Smooth muscle cell of the pulmonary artery (primary cell): ENCODE data around the gene NUDT16L1. TPM values are rescaled to one million over a fixed set of nuclear protein-coding genes. Genes with fewer than 3 reads are reported as not detected.

Source experiments
- total RNA-seq: library from RNA; depleted of rRNA; stranded (reverse); fragments of >200 nt; gene quantifications from 2 replicates; pipeline ENCODE4 v1.2.3, GENCODE V29; 2014

The NUDT16L1 gene
- total RNA-seq = 22.6 and 23.5 TPM in 2 replicates

DNA sequence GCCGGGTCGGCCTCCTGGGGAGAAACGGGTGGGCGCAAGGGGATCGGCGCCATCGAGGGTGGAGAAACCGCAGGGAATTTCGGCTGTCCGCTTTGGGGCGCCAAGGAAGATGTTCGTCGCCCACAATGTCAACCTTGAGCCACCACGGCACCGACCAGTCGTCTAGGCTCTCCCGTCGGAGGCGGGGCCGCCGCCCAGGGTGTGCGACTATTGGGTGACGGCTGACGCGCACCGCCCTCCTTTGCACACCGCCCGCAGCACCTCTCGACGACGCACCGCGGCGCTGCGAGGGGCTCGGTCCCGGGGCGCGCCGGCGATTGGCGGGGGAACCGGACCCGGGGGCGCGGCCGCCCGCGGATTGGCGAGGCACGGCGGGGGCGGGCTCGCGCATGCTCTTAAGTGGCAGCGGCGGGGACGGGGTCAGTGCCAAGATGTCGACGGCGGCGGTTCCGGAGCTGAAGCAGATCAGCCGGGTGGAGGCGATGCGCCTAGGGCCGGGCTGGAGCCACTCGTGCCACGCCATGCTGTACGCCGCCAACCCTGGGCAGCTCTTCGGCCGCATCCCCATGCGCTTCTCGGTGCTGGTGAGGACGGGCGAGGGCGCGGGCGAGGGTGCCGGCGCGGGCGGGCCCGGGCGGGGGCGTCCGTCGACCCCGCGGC lies at the start of gene NUDT16L1:
Gene NUDT16L1, plus strand, starts transcription at position 267 of the 660 bp plus-strand sequence. Its CDS starts 165 bp downstream, at position 432.

GRCh38 chr16:4734063-4734729 lies 40.8 kb downstream of the NUDT16L1 start, which contains the start of the genes ANKS3 and DNAAF8:
TSS of gene ANKS3 (minus strand) at chr16:4734271. CDS start at chr16:4730149, 4,122 bp downstream.
TSS of gene DNAAF8 (plus strand) at chr16:4734537. CDS start at chr16:4736515, 1,978 bp downstream.

Other genes with a start within 250 kb of the NUDT16L1 start
- gene NMRAL1, start 218.9 kb upstream of the NUDT16L1 start, total RNA-seq = 41.3 and 49.3 TPM in 2 replicates
- gene HMOX2, start 217.2 kb upstream of the NUDT16L1 start, total RNA-seq = 43.5 and 46.5 TPM in 2 replicates
- 16.1 and 25.0 TPM in 2 replicates for gene CDIP1, start 154.8 kb upstream of the NUDT16L1 start, total RNA-seq
- gene C16orf96, start 137.2 kb upstream of the NUDT16L1 start, total RNA-seq = 0.07 TPM in 1 of 2 replicates, not detected in the other
- gene UBALD1, start 78.7 kb upstream of the NUDT16L1 start, total RNA-seq = 3.5 and 7.0 TPM in 2 replicates
- 38.8 and 56.0 TPM in 2 replicates for gene MGRN1, start 68.7 kb upstream of the NUDT16L1 start, total RNA-seq
- gene ANKS3, start 40.7 kb downstream of the NUDT16L1 start, total RNA-seq = 25.3 and 37.1 TPM in 2 replicates
- gene DNAAF8, start 41.0 kb downstream of the NUDT16L1 start, total RNA-seq = 1.0 and 1.2 TPM in 2 replicates
- gene ZNF500, start 73.6 kb downstream of the NUDT16L1 start, total RNA-seq = 8.1 and 11.3 TPM in 2 replicates
- not detected in 2 replicates for gene SEPTIN12, start 94.8 kb downstream of the NUDT16L1 start, total RNA-seq
- not detected in 2 replicates for gene SMIM22, start 101.8 kb downstream of the NUDT16L1 start, total RNA-seq
- 9.2 and 9.5 TPM in 2 replicates for gene ROGDI, start 109.1 kb downstream of the NUDT16L1 start, total RNA-seq
- 51.8 and 56.2 TPM in 2 replicates for gene GLYR1, start 153.7 kb downstream of the NUDT16L1 start, total RNA-seq
- gene UBN1, start 153.9 kb downstream of the NUDT16L1 start, total RNA-seq = 25.9 and 26.6 TPM in 2 replicates
- gene PPL, start 243.6 kb downstream of the NUDT16L1 start, total RNA-seq = 7.7 and 29.5 TPM in 2 replicates